ENCODE results near the gene NCAPD3.

NCAPD3 gene

DNA sequence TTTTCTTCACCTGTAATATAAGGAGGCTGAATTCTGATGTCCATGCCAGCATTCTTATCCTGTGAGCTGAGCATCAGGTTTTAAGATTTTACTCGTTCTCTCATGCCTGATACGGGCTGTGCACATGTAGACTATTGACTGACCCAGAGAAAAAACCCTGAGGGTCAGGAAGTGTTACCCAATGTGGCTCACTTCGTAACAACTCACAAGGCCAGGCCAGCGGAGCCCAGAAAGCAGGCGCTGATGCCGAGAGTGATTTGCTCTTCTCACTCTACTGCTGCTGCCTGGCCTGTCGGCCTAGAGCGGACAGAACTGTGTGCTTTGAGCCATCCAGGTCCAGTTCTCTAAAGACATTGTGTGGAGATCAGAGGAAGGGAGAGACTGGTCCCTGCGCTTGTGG, 18.6 kb upstream of the NCAPD3 start:
- no peak for DNase-seq
- H3K4me1 ChIP-seq: no peaks in the 10 kb centered on the region
- no peaks in the 10 kb centered on the region for H3K9me3 ChIP-seq
- H3K4me3 ChIP-seq (ENCODE audit: low read depth, low read length): no peak overlapping the region
- H3K36me3 ChIP-seq: peaks cover 54% of the 10 kb centered on the region
- TF ChIP-seq, protein P1, sequence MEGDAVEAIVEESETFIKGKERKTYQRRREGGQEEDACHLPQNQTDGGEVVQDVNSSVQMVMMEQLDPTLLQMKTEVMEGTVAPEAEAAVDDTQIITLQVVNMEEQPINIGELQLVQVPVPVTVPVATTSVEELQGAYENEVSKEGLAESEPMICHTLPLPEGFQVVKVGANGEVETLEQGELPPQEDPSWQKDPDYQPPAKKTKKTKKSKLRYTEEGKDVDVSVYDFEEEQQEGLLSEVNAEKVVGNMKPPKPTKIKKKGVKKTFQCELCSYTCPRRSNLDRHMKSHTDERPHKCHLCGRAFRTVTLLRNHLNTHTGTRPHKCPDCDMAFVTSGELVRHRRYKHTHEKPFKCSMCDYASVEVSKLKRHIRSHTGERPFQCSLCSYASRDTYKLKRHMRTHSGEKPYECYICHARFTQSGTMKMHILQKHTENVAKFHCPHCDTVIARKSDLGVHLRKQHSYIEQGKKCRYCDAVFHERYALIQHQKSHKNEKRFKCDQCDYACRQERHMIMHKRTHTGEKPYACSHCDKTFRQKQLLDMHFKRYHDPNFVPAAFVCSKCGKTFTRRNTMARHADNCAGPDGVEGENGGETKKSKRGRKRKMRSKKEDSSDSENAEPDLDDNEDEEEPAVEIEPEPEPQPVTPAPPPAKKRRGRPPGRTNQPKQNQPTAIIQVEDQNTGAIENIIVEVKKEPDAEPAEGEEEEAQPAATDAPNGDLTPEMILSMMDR (IDR thresholded peaks at IDR 0.05; ENCODE audit: low read depth, low read length): no peak
- H3K27me3 ChIP-seq: no peaks in the 10 kb centered on the region

- Histone ChIP-seq H3K9me3 (no peaks in the 10 kb centered on the region), H3K4me1 (no peaks in the 10 kb centered on the region), H3K36me3 (peaks cover 61% of the 10 kb centered on the region), H3K27me3 (no peaks in the 10 kb centered on the region), H3K4me3 (ENCODE audit: low read depth, low read length) (no peak overlapping the region)
- TF ChIP-seq, protein P1 (IDR thresholded peaks at IDR 0.05; ENCODE audit: low read depth, low read length): no peak
- DNase-seq: no peak
Observed at GRCh38 chr11:134240592-134240991, 16.8 kb upstream of the NCAPD3 start.

DNA sequence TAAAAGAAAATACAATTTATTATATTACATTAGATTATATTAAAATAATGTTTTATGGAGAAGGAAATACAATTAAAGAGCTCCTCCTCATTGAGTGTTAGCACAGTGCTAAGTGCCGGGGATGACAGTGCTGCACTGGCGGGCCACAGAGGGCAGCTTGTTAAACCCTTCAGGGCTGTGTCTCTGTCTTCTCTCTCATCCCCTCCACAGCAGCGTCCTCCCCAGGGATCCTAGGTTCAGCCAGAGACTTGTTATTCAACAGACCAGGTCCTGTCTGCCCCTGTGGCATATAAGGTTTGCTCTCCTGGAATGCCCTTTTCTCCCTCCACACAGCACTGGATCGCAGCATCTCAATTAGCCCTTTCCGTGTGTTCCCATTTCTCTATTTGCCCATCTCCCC, 15.2 kb upstream of the NCAPD3 start:
- TF ChIP-seq, protein P1 (IDR thresholded peaks at IDR 0.05; ENCODE audit: low read depth, low read length): no peak
- H3K9me3 ChIP-seq: no peaks in the 10 kb centered on the region
- no peak overlapping the region for H3K4me3 ChIP-seq (ENCODE audit: low read depth, low read length)
- no peaks in the 10 kb centered on the region for H3K4me1 ChIP-seq
- DNase-seq: peak; percentile 42
- H3K36me3 ChIP-seq: peaks cover 55% of the 10 kb centered on the region
- no peaks in the 10 kb centered on the region for H3K27me3 ChIP-seq

GRCh38 chr11:134237557-134237922, 13.8 kb upstream of the NCAPD3 start:
- no peaks in the 10 kb centered on the region for H3K9me3 ChIP-seq
- H3K36me3 ChIP-seq: peaks cover 41% of the 10 kb centered on the region
- H3K4me1 ChIP-seq: peaks cover 5% of the 10 kb centered on the region; the same call in 1 of the 2 replicates
- H3K27me3 ChIP-seq: no peaks in the 10 kb centered on the region
- TF ChIP-seq, protein P1 (IDR thresholded peaks at IDR 0.05; ENCODE audit: low read depth, low read length): no peak
- DNase-seq: no peak
- no peak overlapping the region for H3K4me3 ChIP-seq (ENCODE audit: low read depth, low read length)

DNA sequence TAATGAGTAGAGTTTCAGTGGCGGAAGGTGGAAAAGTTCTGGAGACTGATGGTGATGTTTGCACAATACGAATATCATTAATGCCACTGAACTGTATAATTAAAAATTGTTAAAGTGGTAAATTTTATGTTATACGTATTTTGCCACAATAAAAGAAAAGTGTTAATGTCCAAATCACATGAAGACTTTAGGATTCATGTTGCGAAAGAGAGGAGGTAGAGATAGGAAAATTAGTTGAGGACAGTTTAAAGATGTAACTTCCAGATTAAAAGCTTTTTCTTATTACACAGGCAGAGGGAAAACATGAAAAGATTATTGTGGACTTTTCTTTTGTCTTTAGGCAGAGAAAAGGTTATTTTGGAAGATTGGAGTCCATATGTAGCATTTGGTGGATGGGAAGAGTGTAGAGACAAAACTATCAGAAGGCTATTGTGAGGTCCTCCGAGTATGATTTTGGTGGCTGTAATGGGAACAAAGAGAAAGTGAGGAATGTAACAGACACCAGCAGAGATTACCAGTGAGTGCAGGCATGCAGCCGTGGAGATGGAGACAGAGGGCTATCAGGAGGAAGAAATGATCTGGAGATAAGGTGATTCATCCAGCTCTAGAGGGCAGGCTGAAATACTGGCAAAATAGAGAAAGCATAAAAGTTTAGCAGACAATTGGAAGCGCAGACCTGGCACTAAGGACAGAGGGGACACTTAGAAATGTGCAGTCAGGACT, 13.2 kb upstream of the NCAPD3 start:
- DNase-seq: no peak
- H3K9me3 ChIP-seq: no peaks in the 10 kb centered on the region
- H3K4me3 ChIP-seq (ENCODE audit: low read depth, low read length): no peak overlapping the region
- H3K4me1 ChIP-seq: peaks cover 8% of the 10 kb centered on the region; the same call in 1 of the 2 replicates
- TF ChIP-seq, protein P1 (IDR thresholded peaks at IDR 0.05; ENCODE audit: low read depth, low read length): no peak
- H3K36me3 ChIP-seq: peaks cover 39% of the 10 kb centered on the region
- no peaks in the 10 kb centered on the region for H3K27me3 ChIP-seq

DNA sequence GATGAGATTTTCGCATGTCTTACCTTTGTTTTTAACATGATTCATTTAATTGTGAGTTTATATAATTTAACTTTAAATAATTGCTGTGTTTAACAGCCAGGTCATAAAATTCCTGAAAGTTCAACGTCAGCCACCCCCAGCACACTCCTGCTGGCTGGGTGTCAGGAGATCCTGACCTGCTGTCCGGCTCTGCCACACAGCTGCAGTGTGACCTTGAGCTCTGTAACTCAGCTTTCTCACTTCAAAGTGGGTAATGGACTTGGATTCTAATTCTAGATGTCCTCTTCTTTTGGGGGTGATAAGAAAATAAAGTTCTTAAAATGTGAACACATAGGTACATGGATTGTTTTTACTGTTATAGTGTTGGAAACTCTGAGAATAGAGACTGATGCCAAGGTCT, 11.6 kb upstream of the NCAPD3 start:
- DNase-seq: no peak
- Histone ChIP-seq H3K9me3 (no peaks in the 10 kb centered on the region), H3K27me3 (no peaks in the 10 kb centered on the region), H3K4me1 (peaks cover 17% of the 10 kb centered on the region), H3K36me3 (peaks cover 39% of the 10 kb centered on the region), H3K4me3 (ENCODE audit: low read depth, low read length) (no peak overlapping the region)
- TF ChIP-seq, protein P1 (IDR thresholded peaks at IDR 0.05; ENCODE audit: low read depth, low read length): no peak

All from BE2C (cell line).